GM21529 (cell line): ENCODE results near the gene PMAIP1.
"Not testable (repeated sequence)": the region's sequence is repeated elsewhere in the genome, so short reads cannot be mapped to it uniquely, and the experiment has no call there.

Experiments used
- ATAC-seq: cut with Tn5 transposase; IDR thresholded peaks from one replicate; pipeline ENCODE4 v1.9.1; 2021; ENCODE audit not compliant: unreplicated experiment

The PMAIP1 gene

GRCh38 chr18:59881728-59882656 is 17.8 kb upstream of the PMAIP1 start:
- ATAC-seq: peak; percentile 27

GRCh38 chr18:59884351-59884750 is 15.4 kb upstream of the PMAIP1 start:
- ATAC-seq: no peak

- peak; percentile 87 for ATAC-seq
Measured at GRCh38 chr18:59885579-59886163, 14.1 kb upstream of the PMAIP1 start.

- not testable (repeated sequence) for ATAC-seq
Measured at GRCh38 chr18:59886399-59886798, 13.4 kb upstream of the PMAIP1 start.

GRCh38 chr18:59892123-59892522 is 7.7 kb upstream of the PMAIP1 start:
- no peak for ATAC-seq

GRCh38 chr18:59893971-59894370 is 5.8 kb upstream of the PMAIP1 start:
- ATAC-seq: no peak

GRCh38 chr18:59897321-59897954 is 2.4 kb upstream of the PMAIP1 start:
- no peak for ATAC-seq

GRCh38 chr18:59898093-59898492 is 1.7 kb upstream of the PMAIP1 start:
- ATAC-seq: no peak

- ATAC-seq: no peak
Measured at GRCh38 chr18:59898609-59899297, 1.0 kb upstream of the PMAIP1 start.

- peak; percentile 31 for ATAC-seq
Measured at GRCh38 chr18:59900222-59901128, 679 bp downstream of the PMAIP1 start.

GRCh38 chr18:59902131-59902992 is 2.6 kb downstream of the PMAIP1 start:
- no peak for ATAC-seq

GRCh38 chr18:59902993-59903610 is 3.3 kb downstream of the PMAIP1 start:
- ATAC-seq: no peak

- no peak for ATAC-seq
Measured at GRCh38 chr18:59904011-59904601, 4.3 kb downstream of the PMAIP1 start.

GRCh38 chr18:59905686-59906091 is 5.9 kb downstream of the PMAIP1 start:
- ATAC-seq: no peak

GRCh38 chr18:59906203-59906602 is 6.4 kb downstream of the PMAIP1 start:
- no peak for ATAC-seq

- peak; percentile 14 for ATAC-seq
Measured at GRCh38 chr18:59907172-59907571, 7.4 kb downstream of the PMAIP1 start.

- ATAC-seq: peak; percentile 2
Measured at GRCh38 chr18:59907660-59908059, 7.9 kb downstream of the PMAIP1 start.

- no peak for ATAC-seq
Measured at GRCh38 chr18:59908799-59909198, 9.0 kb downstream of the PMAIP1 start.
